Spleen (tissue), 11 donors: ENCODE measurements around the gene NRXN3. TPM values are rescaled to one million over a fixed set of nuclear protein-coding genes. Genes with fewer than 3 reads are reported as not detected.

ENCODE experiments used
- DNase-seq: peaks from one replicate; pipeline ENCODE4 v3.0.0-alpha.2; 2020
- H3K27ac ChIP-seq, 8 donors: fragments of 200-600 bp; sonication (generic) in 7 of 8; 1 replicate in 4 of 8; 2 replicates in 4 of 8; pipeline versions ENCODE4 v1.5.0 to v1.8.0; 2016 to 2021; ENCODE audit warnings: inconsistent platforms in 4 of 8, mild to moderate bottlenecking in 4 of 8, moderate library complexity in 1 of 8
- H3K27me3 ChIP-seq, 7 donors: fragments of 200-600 bp; sonication (generic) in 6 of 7; replicated peaks in 1 of 7; 1 replicate in 4 of 7; 2 replicates in 3 of 7; pipeline versions ENCODE4 v1.5.0 to v1.8.0; 2016 to 2021; ENCODE audit warnings: inconsistent platforms in 3 of 7, mild to moderate bottlenecking in 1 of 7
- H3K36me3 ChIP-seq, 6 donors: fragments of 200-600 bp; sonication (generic) in 5 of 6; 1 replicate in 4 of 6; 2 replicates in 2 of 6; pipeline versions ENCODE4 v1.5.0 to v1.8.0; 2016 to 2021; ENCODE audit warnings: inconsistent platforms in 2 of 6
- H3K4me1 ChIP-seq, 6 donors: fragments of 200-600 bp; sonication (generic) in 5 of 6; 1 replicate in 3 of 6; 2 replicates in 3 of 6; pipeline versions ENCODE4 v1.5.0 to v1.8.0; 2016 to 2021; ENCODE audit warnings: inconsistent platforms in 3 of 6
- H3K4me3 ChIP-seq, 8 donors: fragments of 200-600 bp; sonication (generic) in 7 of 8; 1 replicate in 4 of 8; 2 replicates in 4 of 8; pipeline versions ENCODE4 v1.5.0 to v1.8.0; 2016 to 2021; ENCODE audit warnings: inconsistent platforms in 4 of 8, mild to moderate bottlenecking in 4 of 8, moderate library complexity in 2 of 8
- H3K9me3 ChIP-seq, 8 donors: fragments of 200-600 bp; sonication (generic) in 7 of 8; 1 replicate in 4 of 8; 2 replicates in 4 of 8; pipeline versions ENCODE4 v1.5.0 to v1.8.0; 2016 to 2021; ENCODE audit warnings: inconsistent platforms in 4 of 8
- CTCF ChIP-seq, 11 experiments: fragments of 200-600 bp in 7 of 11; fragments of 450-650 bp in 4 of 11; sonication (generic) in 4 of 11; IDR thresholded peaks in 8 of 11; conservative IDR thresholded peaks in 3 of 11; 1 replicate in 7 of 11; 2 replicates in 4 of 11; pipeline versions ENCODE4 v1.4.0 to v1.8.0; 2016 to 2021; ENCODE audit warnings: antibody characterized with exemption in 11 of 11, inconsistent platforms in 4 of 11, mild to moderate bottlenecking in 1 of 11
- POLR2A ChIP-seq, 3 donors: fragments of 450-650 bp; IDR thresholded peaks; one replicate each; pipeline ENCODE4 v1.5.1; 2017; ENCODE audit warnings: antibody characterized with exemption in 3 of 3, mild to moderate bottlenecking in 1 of 3
- POLR2AphosphoS5 ChIP-seq, 3 donors: sonication (generic); formaldehyde crosslinking; IDR thresholded peaks; one replicate each; pipeline ENCODE4 v1.5.1; 2017; ENCODE audit warnings: antibody characterized with exemption in 3 of 3
- WGBS, 5 donors: extraction: QIAGEN DNeasy Blood & Tissue Kit in 3 of 5; methylation state at CpG; one replicate each; pipeline versions ENCODE4 v1.1.5 to v1.1.7; 2013 to 2018; 5-methylcytosine and 5-hydroxymethylcytosine counted together
- intact Hi-C: fragments of 100-400 bp; cut with DNase I; formaldehyde crosslinking; loops from one replicate; pipeline ENCODE4 v1.15.0; 2023; ENCODE audit warnings: low total_unique reads
- polyA plus RNA-seq, 3 donors: library from polyadenylated mRNA; stranded (reverse); fragments of 200-250 nt; gene quantifications; one replicate each; pipeline ENCODE4 v1.2.1, GENCODE V29; 2013
- total RNA-seq, 7 donors: library from RNA; depleted of rRNA in 3 of 7; stranded (reverse); fragments of >200 nt in 3 of 7; fragmentation: NEBNext Ultra II Directional in 4 of 7; extraction: Animal tissue kit (Norgen Biotek cat#: 25700) in 4 of 7; gene quantifications; one replicate each; pipeline versions ENCODE4 v1.1.0 to v1.2.1, GENCODE V29; 2016 to 2021
- donor health status: healthy with polysubstance abuse.
- donor health status: DM: no; HTN: no; CAD: no; lungs with moderate emphysema.
- donor health status: DM: no; HTN: no; CAD: no.
- donor health status: Bipolar disorder and iron deficiency.
- donor health status: healthy.
- donor health status: DM: no; HTN: no; CAD: no.
- donor health status: DM: yes; HTN: yes; CAD: no.

The NRXN3 gene
- total and polyA plus RNA-seq, 10 donors: 0.21 to 11.5 (median 1.6) TPM

DNA sequence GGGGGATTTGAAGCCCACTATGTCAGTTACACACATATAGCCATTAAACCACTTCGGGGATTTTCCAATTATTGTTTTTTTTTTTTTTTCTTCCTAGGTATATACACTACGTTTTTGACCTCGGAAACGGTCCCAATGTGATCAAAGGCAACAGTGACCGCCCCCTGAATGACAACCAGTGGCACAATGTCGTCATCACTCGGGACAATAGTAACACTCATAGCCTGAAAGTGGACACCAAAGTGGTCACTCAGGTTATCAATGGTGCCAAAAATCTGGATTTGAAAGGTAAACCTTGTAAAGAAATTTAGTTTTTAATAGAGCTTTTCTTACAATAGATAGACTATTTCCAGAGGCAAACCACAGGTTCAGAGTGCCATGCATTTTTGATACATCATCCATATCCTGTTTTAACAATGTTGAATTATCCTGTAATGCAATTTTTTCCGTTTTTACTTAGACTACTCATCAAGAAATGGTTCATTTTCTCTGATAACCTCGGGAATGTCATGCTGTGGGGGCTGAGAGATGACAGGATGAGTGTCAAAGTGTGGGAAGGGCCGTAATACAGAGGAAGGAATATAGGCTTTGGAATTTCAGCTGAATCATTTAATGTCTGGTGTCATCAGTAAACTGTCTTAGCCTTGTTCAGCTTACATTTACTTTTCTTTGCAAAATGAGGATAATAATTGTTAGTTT is 797.1 kb downstream of the NRXN3 start:
- Histone ChIP-seq H3K27ac (no peak overlapping the region), H3K4me1 (no peaks in the 10 kb centered on the region), H3K9me3 (no peaks in the 10 kb centered on the region), H3K4me3 (no peak overlapping the region), H3K27me3 (no peaks in the 10 kb centered on the region), H3K36me3 (no peaks in the 10 kb centered on the region)
- no peak for DNase-seq
- intact Hi-C loops: no loop called here
- 67 to 81% (median 77%) methylated on average over 10 of the region's 10 CpGs for WGBS, 5 donors
- no peak for TF ChIP-seq POLR2AphosphoS5 (IDR thresholded peaks at IDR 0.05)
- no peak for TF ChIP-seq POLR2A (IDR thresholded peaks at IDR 0.05)
- TF ChIP-seq CTCF (IDR thresholded peaks at IDR 0.05 in 8 of 11, conservative IDR thresholded peaks at IDR 0.05 in 3 of 11): no peak

DNA sequence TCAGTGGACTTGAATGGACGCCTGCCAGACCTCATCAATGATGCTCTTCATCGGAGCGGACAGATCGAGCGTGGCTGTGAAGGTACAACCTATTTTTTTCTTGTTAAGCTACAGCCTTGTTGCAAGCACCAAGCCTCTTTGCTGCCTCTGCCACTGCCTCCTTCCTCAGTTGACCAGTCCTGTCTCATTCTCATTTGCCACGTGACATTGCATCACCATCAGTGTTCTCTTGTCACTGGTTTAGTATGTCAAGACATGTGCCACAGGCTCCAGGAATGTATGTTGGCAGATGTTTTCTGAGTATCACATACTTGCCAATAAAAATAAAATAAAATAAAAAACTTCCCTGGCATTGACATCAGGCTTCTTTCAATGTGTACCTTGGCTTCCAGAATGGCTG is 798.1 kb downstream of the NRXN3 start:
- H3K36me3 ChIP-seq: no peaks in the 10 kb centered on the region
- 87 to 93% (median 91%) methylated on average over 6 of the region's 6 CpGs for WGBS, 5 donors
- intact Hi-C loops: no loop called here
- H3K27ac ChIP-seq: peak overlapping the region in 1 of 8 donors; percentile 58
- DNase-seq: no peak
- H3K9me3 ChIP-seq: no peaks in the 10 kb centered on the region
- H3K4me3 ChIP-seq: no peak overlapping the region
- H3K4me1 ChIP-seq: no peaks in the 10 kb centered on the region
- no peaks in the 10 kb centered on the region for H3K27me3 ChIP-seq
- TF ChIP-seq POLR2AphosphoS5 (IDR thresholded peaks at IDR 0.05) (no peak), CTCF (IDR thresholded peaks at IDR 0.05 in 8 of 11, conservative IDR thresholded peaks at IDR 0.05 in 3 of 11) (no peak), POLR2A (IDR thresholded peaks at IDR 0.05) (no peak)

DNA sequence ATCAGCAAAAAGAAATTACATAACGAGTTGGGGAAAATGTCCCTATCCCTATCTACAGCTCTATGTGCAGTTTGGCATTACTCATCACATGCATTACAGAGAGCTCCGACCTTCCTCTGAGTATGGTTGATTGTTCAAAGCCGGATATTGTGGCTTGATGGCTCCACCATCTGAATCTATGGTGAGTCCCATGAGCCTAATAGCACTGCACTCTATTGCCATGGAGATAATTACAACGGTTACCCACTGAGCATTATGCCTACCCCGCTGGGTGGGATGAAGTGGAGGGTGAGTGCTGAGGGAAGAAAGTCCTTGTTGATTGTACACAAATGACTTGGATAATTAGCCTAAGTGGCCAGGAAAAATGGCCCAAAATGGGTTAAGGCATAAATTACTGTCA is 800.5 kb downstream of the NRXN3 start:
- no peak overlapping the region for H3K27ac ChIP-seq
- H3K4me1 ChIP-seq: peaks cover 0 to 3% (median 0%) of the 10 kb centered on the region in 6 donors
- H3K36me3 ChIP-seq: no peaks in the 10 kb centered on the region
- WGBS, 5 donors: 84 to 91% (median 90%) methylated on average over 5 of the region's 5 CpGs
- intact Hi-C loops: no loop called here
- no peak for DNase-seq
- H3K9me3 ChIP-seq: no peaks in the 10 kb centered on the region
- no peak for TF ChIP-seq POLR2A (IDR thresholded peaks at IDR 0.05)
- no peak for TF ChIP-seq CTCF (IDR thresholded peaks at IDR 0.05 in 8 of 11, conservative IDR thresholded peaks at IDR 0.05 in 3 of 11)
- TF ChIP-seq POLR2AphosphoS5 (IDR thresholded peaks at IDR 0.05): no peak
- H3K4me3 ChIP-seq: no peak overlapping the region
- no peaks in the 10 kb centered on the region for H3K27me3 ChIP-seq

GRCh38 chr14:78972440-78972839 is 802.3 kb downstream of the NRXN3 start:
- WGBS, 5 donors: 80 to 89% (median 88%) methylated on average over 9 of the region's 9 CpGs
- TF ChIP-seq POLR2A (IDR thresholded peaks at IDR 0.05) (no peak), CTCF (IDR thresholded peaks at IDR 0.05 in 8 of 11, conservative IDR thresholded peaks at IDR 0.05 in 3 of 11) (no peak), POLR2AphosphoS5 (IDR thresholded peaks at IDR 0.05) (no peak)
- no peak for DNase-seq

More at GRCh38 chr14:78972440-78972839, 802.3 kb downstream of the NRXN3 start:
- Histone ChIP-seq H3K4me3 (no peak overlapping the region), H3K4me1 (peaks cover 0 to 3% (median 0%) of the 10 kb centered on the region in 6 donors), H3K9me3 (no peaks in the 10 kb centered on the region), H3K36me3 (no peaks in the 10 kb centered on the region), H3K27ac (peak overlapping the region in 1 of 8 donors; percentile 22), H3K27me3 (no peaks in the 10 kb centered on the region)
- intact Hi-C loops: no loop called here
